NCI-H82 treated with DMSO at 0.1 percent for 48 hours (cell line): ENCODE measurements around the gene RUVBL1.

Experiments
- DNase-seq: peaks from one replicate; lab custom pipeline; 2025; ENCODE audit not compliant: unreplicated experiment; lab: John Stamatoyannopoulos, UW

Gene RUVBL1

GRCh38 chr3:128143496-128143895 lies 19.9 kb upstream of the RUVBL1 start:
- DNase-seq, result no peak

- no peak for DNase-seq
These were observed 9.8 kb upstream of the RUVBL1 start for GRCh38 chr3:128133273-128133883.

GRCh38 chr3:128131897-128132646 lies 8.5 kb upstream of the RUVBL1 start:
- DNase-seq, result no peak

GRCh38 chr3:128128251-128128650 lies 4.6 kb upstream of the RUVBL1 start:
- DNase-seq, result no peak

DNA sequence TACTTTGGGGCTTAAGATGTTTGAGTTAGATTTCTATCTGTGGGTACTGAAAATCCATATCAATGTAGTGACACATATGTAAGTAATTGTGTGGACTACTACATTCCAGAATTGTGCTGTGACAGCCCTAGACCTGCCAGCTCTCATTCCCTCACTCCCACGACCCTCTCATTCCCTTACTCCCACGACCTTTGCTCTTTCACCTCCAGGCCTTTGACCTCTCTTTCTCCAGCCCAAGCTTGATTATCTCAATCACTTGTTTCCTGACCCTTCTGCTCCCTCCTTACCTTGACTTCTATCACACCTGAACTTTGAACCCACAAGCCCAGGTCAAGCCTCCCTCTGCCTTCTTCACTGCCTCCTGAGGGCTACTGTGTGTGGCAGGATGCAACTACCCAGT lies 3.6 kb upstream of the RUVBL1 start:
- DNase-seq, result no peak

DNA sequence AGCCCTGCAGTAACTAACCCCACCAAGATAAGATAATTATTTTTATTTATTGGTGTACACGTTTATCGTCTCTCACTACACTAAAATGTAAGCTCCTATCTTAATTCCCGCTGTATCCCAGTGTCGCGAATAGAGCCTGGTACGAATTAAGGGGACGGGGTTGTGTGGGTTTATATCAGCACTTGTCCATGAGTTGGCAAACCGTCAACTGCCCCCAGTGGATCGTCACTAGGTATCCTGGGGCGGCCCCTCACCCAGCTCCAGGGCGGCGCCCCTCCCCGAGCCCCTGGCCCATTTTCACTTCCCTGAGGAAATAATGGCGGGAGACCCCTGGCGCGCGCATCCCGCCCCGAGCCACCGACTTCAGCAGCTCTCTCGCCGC lies 465 bp downstream of the RUVBL1 start:
- no peak for DNase-seq

GRCh38 chr3:128122013-128122412 lies 1.6 kb downstream of the RUVBL1 start:
- DNase-seq, result no peak

DNA sequence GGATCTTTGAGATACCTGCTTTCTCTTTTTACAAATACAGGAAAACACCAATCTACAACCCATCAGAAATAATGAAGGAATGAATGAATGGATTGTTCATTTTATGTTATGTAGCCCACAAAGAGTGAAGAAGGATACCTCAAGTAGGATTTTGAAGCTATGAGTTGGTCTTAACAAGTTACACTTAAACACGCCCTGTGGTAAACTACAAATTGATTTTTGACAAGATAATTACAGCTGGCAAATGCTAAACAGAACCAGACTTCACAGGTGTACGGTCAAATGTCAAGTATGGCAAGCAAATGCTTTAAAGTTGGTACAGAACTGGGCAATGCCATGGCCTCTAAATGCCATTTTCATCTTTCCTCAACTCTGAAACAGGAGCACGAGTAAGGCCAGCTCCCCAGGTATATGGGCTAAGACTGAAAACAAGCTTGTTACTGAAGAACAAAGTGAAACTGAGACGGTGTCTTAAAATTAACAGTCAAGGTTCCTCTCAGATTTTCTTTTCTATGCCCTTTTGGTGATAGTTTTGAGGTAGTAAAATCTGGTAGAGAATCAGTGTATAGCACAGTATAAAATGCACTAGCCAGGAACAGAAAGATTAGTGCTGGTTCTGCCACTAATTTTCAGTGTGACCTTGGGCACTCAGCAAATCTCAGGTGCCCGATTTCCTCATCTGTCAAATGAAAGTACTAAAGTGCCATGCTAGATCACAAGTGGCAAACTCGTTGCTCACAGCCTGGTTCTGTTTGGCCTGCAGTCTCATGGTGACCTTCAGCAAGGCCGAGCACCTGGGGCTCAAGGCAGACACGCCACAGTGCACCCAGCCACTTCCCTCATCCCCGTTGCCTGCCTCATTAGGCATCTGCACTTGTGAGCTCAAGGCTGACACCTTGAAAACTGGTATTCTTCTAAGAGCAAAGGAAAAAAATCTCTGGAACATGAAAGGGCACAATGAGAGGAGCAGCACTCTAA lies 9.5 kb downstream of the RUVBL1 start:
- DNase-seq, result no peak

DNA sequence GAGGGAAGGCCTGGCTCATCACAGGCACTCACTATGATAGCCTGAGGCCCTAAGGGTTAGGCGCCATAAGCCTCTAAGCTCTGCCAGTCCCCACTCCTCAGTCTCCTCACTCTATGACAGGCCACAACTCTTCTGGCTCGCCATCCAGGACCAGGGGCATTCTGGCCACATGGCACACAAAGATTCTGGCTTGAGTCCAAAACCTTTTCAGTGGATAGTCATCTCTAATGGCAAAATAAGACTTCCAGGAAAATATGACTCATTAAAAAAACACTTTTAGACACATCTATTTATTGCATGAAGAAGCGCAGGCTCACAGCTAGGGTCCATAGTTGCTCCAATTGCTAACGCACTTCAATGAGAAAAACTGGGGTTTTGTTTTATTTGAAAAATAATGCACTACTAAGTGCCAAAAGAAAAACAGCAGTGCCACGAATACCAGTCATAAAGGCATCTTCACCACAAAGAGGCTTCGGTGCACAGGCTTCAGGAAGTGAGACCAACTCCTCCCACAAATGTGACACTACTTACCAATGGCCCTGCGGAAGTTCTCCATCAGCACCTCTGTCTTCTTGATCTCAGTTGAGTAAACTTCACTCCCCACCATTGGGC lies 11.1 kb downstream of the RUVBL1 start:
- DNase-seq, result no peak

DNA sequence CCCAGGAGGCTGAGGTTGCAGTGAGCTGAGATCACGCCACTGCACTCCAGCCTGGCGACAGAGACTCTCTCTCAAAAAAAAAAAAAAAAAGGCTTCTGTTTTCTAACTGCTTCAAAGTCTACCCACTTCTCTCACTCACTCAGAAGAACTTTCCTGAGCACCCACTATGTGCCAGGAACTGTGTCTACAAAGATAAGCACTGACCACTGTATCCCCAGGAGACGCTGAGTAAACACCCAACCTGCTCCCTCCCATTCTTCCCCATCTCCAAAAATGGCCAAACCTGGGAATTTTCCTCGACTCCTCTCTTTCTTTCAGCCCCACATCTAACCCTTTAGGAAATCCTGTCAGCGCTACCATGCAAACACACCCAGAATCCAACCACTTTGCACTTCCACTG lies 12.5 kb downstream of the RUVBL1 start:
- no peak for DNase-seq

GRCh38 chr3:128107834-128108233 lies 15.8 kb downstream of the RUVBL1 start:
- DNase-seq, result no peak

DNA sequence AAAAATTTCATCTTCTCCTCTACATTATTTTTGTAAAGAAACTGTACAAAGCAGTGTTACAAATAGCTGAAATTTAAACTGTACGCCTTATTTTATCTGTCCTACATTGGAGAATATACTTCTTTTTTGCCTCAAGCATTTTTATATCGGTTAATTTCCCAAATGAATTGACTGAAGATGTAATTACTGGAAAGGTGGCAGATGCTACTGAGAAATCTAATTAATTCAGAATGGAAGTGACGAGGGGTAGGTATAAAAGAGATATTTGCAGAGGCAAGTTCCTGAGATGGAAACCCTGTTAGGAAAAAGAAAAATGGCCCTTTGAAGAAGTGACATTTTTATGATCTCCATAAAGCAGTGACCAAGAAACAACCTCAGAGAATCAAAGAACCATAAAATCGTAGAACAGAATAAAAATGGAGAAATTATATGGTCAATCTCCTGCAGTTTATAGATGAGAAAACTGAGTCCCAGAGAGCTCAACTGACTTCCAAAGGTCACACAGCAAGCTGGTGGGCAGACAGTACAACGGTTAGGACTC lies 20.4 kb downstream of the RUVBL1 start:
- DNase-seq, result no peak

DNA sequence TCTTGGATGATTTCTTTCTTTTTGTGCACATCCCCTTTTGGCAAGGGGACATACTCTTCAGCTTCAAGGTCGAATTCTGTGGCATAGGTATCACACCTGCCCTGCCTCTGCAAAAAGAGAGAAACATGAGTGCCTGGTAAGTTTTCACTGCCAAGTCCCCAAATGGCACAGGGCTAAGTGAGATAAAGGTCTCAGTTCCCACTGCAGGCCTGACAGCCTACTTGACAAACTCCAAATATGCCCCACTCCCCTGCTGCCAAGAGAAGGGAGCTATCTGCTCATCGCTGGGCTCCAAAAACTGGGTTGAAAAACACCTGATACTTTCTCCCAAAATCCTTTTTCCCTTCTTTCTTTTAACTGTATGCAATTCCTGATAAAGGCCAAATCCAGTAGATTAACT lies 23.0 kb downstream of the RUVBL1 start:
- no peak for DNase-seq

- no peak for DNase-seq
These were observed 23.5 kb downstream of the RUVBL1 start for GRCh38 chr3:128100161-128100560.

- no peak for DNase-seq
These were observed 25.4 kb downstream of the RUVBL1 start for GRCh38 chr3:128098234-128098633.

DNA sequence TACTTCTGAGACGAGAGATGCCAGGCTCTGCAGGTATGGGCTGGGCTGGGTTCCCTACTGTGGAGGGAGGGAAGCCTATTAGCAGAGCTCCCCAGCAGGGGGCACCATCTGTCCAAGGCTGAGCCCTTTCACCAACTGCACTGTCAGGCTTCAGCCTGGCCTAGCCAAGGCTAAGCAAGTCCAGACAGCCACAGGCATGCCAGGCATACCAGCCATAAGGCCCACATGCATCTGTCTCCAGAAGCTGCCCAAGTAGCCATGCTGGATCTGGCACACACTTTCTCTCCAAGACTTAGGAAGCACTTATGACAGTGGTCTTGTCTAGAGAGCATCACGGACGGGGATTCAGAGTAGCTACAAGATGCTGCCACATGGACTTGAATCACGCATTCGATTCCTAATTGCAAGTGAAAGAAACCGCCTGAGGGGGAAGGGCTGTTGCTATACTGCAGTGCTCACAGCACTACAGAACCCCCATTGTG lies 28.3 kb downstream of the RUVBL1 start:
- peak; percentile 20 for DNase-seq

DNA sequence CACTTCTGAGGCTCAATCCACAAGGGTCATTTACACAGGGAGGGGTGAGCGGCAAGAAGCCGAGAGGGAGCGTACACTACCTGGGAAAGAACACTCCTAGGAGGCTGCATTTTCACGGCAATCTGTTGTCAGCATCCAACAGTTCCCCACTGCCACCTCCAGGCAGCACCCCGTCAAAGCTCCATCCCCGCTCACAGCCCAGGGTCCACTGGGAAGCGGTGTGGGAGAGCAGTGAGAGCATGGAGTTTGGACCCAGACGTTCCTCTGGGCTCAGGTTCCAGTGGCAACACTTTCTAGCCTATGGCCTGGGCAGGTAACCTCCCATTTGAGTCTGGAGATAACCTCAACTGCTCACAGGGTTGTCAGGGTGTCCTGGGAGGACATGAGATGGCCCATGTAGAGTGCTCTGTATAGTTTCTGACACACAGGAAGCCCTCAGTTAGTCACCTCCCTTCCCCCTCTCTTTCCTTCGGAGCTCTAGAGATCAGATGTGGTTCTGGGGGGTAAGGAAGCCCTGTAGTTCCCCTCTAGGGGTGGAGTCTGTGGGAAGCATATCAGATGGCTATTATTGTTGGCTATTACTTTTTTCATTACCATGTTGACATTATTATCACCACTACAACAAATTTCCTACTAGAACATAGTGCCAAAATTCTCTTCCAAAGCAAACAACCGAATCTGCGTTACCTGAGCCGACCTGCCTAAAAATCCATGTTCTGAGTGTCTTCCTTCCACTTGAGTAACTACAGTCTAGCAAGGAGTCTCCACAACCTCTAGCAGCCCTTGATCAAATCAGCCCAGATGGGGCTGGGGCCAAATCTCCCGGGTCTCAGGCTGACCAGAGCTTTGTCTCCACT lies 29.1 kb downstream of the RUVBL1 start:
- DNase-seq, result no peak

DNA sequence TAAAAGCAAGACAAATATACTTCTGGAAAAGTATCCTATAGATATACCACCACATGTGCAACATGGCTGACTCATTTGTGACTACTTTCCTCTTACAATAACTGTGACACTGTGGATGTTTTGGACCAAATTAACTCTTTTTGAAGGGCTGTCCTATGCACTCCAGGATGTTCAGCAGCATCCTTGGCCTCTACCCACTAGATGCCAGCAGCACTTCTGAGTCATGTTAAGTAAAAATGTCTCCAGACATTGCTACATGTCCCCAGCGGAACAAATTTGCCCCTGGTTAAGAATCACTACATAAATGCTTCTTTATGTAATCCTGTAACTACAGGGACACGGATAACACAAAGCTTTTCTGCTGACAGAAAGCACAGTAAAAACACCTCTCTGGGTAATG lies 32.0 kb downstream of the RUVBL1 start:
- no peak for DNase-seq

DNA sequence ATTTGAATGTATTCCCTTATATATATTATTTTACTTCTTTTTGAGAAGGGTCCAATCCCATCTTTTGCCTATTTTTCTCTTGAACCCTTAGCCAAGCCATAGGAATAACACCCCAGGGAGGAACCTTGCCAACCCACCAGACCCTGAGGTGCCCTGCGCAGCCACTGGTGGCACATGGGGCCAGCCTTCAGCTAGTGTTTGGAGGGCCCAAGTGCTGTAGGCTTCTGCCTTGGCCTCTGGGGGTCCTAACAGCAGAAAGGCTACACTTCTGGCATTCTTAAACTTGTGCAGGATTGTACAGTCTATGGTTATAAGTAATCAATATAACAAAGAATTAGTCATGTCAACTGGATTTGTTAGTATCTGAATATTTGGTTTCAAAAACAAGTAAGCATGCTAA lies 34.5 kb downstream of the RUVBL1 start:
- no peak for DNase-seq

- DNase-seq, result no peak
These were observed 39.0 kb downstream of the RUVBL1 start for GRCh38 chr3:128084675-128085021.
